ENCODE data around the gene SPATS2L.

DNA sequence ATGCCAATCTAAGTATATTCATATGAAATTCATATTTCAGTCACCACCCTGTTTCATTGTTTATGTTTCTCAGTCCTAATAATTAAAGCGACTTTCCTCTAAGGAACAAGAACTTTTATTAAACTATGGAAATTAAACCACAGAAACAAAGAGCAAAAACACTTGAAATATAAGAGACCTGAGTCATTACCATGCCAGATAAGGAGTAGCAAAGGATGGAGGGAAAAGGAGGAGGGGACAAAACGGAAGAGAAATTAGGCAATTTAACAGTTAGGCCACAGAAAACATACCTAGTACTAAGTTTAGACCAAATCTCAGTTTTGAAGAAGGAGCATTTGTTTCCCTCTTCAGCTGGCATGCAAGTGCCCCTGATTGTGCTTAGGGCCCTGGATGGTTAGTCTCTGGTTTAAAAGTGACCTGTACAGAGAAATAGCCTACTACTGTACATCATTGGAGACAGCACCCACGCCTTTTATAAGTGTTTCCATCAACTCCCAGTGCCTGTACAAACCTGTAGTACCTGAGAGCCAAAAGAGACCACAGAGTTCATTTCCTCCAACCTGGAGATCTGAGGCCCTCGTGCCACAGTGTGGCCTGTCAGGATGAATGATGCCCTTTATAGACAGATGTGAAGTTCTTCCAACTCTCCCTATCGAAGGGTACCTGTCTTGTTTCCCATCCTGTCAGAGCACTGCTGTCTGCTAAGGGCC is 74.5 kb downstream of the SPATS2L start:
- TF ChIP-seq, protein P1, sequence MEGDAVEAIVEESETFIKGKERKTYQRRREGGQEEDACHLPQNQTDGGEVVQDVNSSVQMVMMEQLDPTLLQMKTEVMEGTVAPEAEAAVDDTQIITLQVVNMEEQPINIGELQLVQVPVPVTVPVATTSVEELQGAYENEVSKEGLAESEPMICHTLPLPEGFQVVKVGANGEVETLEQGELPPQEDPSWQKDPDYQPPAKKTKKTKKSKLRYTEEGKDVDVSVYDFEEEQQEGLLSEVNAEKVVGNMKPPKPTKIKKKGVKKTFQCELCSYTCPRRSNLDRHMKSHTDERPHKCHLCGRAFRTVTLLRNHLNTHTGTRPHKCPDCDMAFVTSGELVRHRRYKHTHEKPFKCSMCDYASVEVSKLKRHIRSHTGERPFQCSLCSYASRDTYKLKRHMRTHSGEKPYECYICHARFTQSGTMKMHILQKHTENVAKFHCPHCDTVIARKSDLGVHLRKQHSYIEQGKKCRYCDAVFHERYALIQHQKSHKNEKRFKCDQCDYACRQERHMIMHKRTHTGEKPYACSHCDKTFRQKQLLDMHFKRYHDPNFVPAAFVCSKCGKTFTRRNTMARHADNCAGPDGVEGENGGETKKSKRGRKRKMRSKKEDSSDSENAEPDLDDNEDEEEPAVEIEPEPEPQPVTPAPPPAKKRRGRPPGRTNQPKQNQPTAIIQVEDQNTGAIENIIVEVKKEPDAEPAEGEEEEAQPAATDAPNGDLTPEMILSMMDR (IDR thresholded peaks at IDR 0.05), result no peak
- TF ChIP-seq POLR2AphosphoS5 (IDR thresholded peaks at IDR 0.05) (no peak), EP300 (IDR thresholded peaks at IDR 0.05; ENCODE audit: low read depth) (no peak), POLR2A (IDR thresholded peaks at IDR 0.05) (no peak)
